Omental fat pad (tissue), 4 donors: ENCODE data around the gene TMEM59L. TPM values are rescaled to one million over a fixed set of nuclear protein-coding genes. Genes with fewer than 3 reads are reported as not detected.

Source experiments
- ATAC-seq: fragments of 150-250 bp; one replicate; pipeline ENCODE4 v1.9.1; 2016; ENCODE audit warnings: mild to moderate bottlenecking, moderate library complexity; ENCODE audit not compliant: low FRiP score
- DNase-seq: peaks from one replicate; pipeline ENCODE4 v3.0.0-alpha.2; 2019; ENCODE audit warnings: low spot score
- CTCF ChIP-seq, 3 donors: fragments of 450-650 bp; IDR thresholded peaks; one replicate each; pipeline ENCODE4 v1.5.1; 2016 to 2017; ENCODE audit warnings: antibody characterized with exemption in 3 of 3, mild to moderate bottlenecking in 3 of 3, moderate library complexity in 2 of 3
- total RNA-seq, 4 donors: library from RNA; depleted of rRNA; stranded (reverse); fragments of >200 nt; gene quantifications; one replicate each; pipeline ENCODE4 v1.1.0, GENCODE V29; 2016

TMEM59L gene
- total RNA-seq, 4 donors from 2014 or later = 0.28 to 0.79 TPM; not detected in 2

- DNase-seq (no peak), ATAC-seq (peak; percentile 46)
- TF ChIP-seq CTCF (IDR thresholded peaks at IDR 0.05) = no peak
Measured at GRCh38 chr19:18645035-18645511, 32.4 kb downstream of the TMEM59L start.

DNA sequence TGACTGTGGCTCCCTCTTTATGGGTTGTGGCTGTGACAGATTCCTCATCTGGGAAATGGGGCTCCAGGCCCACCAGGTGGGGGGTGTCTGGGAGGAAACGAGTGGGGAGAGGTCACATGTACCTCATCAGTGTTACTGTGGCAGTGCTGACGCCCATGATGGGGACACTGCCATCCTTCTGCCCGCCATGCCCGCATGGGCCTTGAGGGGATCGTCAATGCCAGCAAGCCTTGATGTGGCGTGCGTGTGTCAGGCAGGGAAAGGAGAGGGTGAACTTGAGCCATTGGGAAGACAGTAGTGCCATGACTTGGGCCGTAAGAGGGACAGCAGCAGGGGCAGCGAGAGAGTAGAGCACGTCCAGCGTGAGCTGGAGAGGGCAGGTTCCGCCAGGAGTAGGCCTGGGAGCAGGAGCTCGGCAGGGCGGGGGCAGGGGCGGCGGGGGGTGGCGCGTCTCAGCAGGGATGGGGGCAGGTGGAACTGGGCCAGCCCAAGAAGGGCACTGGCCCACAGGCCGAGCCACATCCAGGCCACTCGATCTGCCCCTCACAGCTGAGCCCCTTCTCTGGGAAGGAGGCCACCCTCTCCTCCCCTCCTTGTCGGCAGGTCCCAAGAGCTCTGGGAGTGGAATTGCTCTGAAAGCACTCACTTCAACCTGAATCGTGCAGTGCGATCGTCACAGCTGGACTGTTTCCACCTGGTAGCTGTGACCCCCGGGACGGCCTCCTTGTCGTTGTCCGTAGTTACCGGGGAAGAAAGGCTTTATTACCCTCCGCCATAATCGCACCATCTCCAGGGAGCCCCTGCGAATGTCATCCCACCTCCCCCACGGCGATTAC is 34.1 kb downstream of the TMEM59L start:
- TF ChIP-seq CTCF (IDR thresholded peaks at IDR 0.05) = no peak
- DNase-seq (no peak), ATAC-seq (no peak)

DNA sequence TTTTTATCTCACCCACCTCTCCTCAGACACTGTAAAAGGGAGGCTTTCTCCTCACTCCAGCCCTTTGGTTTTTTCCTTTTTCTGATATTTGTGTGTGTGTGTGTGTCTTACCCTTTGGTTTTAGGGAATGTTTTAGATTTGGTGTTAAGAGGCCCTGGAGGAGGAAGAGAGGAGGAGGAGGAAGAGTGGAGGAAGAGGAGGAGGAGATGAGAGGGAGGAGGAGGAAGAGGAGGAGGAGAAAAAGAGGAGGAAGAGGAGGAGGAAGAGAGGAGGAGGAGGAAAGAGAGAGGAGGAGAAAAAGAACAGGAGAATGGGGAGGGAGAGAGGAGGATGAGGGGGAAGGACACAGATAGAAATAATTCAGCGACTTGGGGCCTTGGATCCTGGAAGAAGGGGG is 34.7 kb downstream of the TMEM59L start:
- no peak for TF ChIP-seq CTCF (IDR thresholded peaks at IDR 0.05)
- DNase-seq = no peak
- ATAC-seq = no peak

- ATAC-seq (no peak), DNase-seq (no peak)
- TF ChIP-seq CTCF (IDR thresholded peaks at IDR 0.05) = no peak
Measured at GRCh38 chr19:18647807-18648206, 35.1 kb downstream of the TMEM59L start.

- no peak for ATAC-seq
Measured at GRCh38 chr19:18648973-18649315, 36.3 kb downstream of the TMEM59L start.

DNA sequence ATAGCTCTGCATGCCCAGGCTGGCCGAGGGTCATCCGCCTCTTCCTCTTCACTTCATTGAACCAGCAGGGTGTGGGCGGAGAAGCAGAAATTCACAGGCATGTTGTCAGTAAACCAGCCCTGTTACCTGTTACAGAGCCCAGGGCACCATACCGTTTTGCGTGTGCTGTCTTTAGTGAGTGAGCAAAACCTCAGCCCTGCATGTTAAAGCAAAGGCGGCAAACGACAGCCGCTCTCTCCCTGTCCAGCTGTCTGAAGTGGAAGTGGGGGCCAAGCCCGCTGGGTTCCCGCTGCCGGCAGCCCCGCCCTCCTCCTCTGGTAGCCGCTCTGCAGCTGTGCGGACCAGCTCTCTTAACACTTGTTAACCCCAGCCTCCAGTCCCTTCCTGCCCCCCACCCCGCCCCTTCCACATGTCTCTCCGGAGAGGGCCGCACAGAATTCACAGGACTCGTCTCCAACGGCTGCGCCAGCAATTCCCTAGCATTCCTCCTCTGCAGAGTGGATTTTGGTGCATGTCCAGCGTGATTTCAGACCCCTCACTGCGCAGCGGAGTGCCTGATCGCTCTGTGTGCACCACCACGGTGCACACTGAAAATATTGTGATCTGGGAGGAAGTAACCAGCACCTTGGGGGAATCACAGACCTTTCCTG is 36.8 kb downstream of the TMEM59L start:
- DNase-seq = no peak
- ATAC-seq = no peak
- no peak for TF ChIP-seq CTCF (IDR thresholded peaks at IDR 0.05)

More at GRCh38 chr19:18648973-18649315, 36.3 kb downstream of the TMEM59L start:
- DNase-seq = no peak
- TF ChIP-seq CTCF (IDR thresholded peaks at IDR 0.05) = no peak
